Activated naive CD8-positive, alpha-beta T cell treated with anti-CD3 and anti-CD28 coated beads, Interleukin-2, amount 50 U/mL, for 24 hours (primary cell): ENCODE measurements around the gene DOC2A.

Experiments
- ATAC-seq: fragments of 150-1000 bp; cut with Tn5 transposase; one replicate; pipeline ENCODE4 v1.10.0; 2021
- DNase-seq: peaks from one replicate; pipeline ENCODE4 v3.0.0; 2021
- H3K27ac Mint-ChIP-seq: one replicate; pipeline ENCODE4 v1.8.0; 2021; ENCODE audit warnings: mild to moderate bottlenecking, mixed read lengths
- H3K27me3 Mint-ChIP-seq: one replicate; pipeline ENCODE4 v1.8.0; 2021; ENCODE audit warnings: mixed read lengths
- H3K36me3 Mint-ChIP-seq: one replicate; pipeline ENCODE4 v1.8.0; 2021; ENCODE audit warnings: low read depth, mixed read lengths
- H3K4me1 Mint-ChIP-seq: one replicate; pipeline ENCODE4 v1.8.0; 2021; ENCODE audit warnings: mixed read lengths
- H3K4me3 Mint-ChIP-seq: one replicate; pipeline ENCODE4 v1.8.0; 2021; ENCODE audit warnings: mild to moderate bottlenecking, moderate library complexity, mixed read lengths
- H3K9me3 Mint-ChIP-seq: one replicate; pipeline ENCODE4 v1.8.0; 2021; ENCODE audit warnings: mixed read lengths

DOC2A gene

GRCh38 chr16:30003670-30004423 lies 7.0 kb downstream of the DOC2A start:
- H3K27ac Mint-ChIP-seq: no peak overlapping the region
- DNase-seq (no peak), ATAC-seq (no peak)
- H3K36me3 Mint-ChIP-seq: peaks cover 2% of the 10 kb centered on the region
- H3K4me3 Mint-ChIP-seq: no peak overlapping the region
- H3K4me1 Mint-ChIP-seq: no peaks in the 10 kb centered on the region
- H3K9me3 Mint-ChIP-seq: no peaks in the 10 kb centered on the region
- no peaks in the 10 kb centered on the region for H3K27me3 Mint-ChIP-seq

- H3K27me3 Mint-ChIP-seq: no peaks in the 10 kb centered on the region
- H3K4me1 Mint-ChIP-seq: peaks cover 5% of the 10 kb centered on the region
- no peak overlapping the region for H3K4me3 Mint-ChIP-seq
- ATAC-seq: no peak
- peaks cover 9% of the 10 kb centered on the region for H3K36me3 Mint-ChIP-seq
- H3K9me3 Mint-ChIP-seq: no peaks in the 10 kb centered on the region
- DNase-seq: no peak
- H3K27ac Mint-ChIP-seq: no peak overlapping the region
Observed at GRCh38 chr16:30002614-30003346, 8.0 kb downstream of the DOC2A start.

GRCh38 chr16:30000735-30001631 lies 9.8 kb downstream of the DOC2A start:
- Mint-ChIP-seq H3K4me3 (no peak overlapping the region), H3K27me3 (no peaks in the 10 kb centered on the region), H3K36me3 (peaks cover 19% of the 10 kb centered on the region), H3K27ac (no peak overlapping the region), H3K9me3 (no peaks in the 10 kb centered on the region), H3K4me1 (peaks cover 12% of the 10 kb centered on the region)
- DNase-seq (no peak), ATAC-seq (no peak)

GRCh38 chr16:29999605-30000004 lies 11.2 kb downstream of the DOC2A start:
- no peak overlapping the region for H3K4me3 Mint-ChIP-seq
- peaks cover 25% of the 10 kb centered on the region for H3K4me1 Mint-ChIP-seq
- H3K36me3 Mint-ChIP-seq: peaks cover 22% of the 10 kb centered on the region
- H3K27ac Mint-ChIP-seq: no peak overlapping the region
- DNase-seq (no peak), ATAC-seq (no peak)
- H3K27me3 Mint-ChIP-seq: no peaks in the 10 kb centered on the region
- no peaks in the 10 kb centered on the region for H3K9me3 Mint-ChIP-seq

GRCh38 chr16:29996766-29997250 lies 14.0 kb downstream of the DOC2A start:
- peak overlapping the region; percentile 97 for H3K4me3 Mint-ChIP-seq
- peaks cover 25% of the 10 kb centered on the region for H3K36me3 Mint-ChIP-seq

GRCh38 chr16:29995911-29996765 lies 14.7 kb downstream of the DOC2A start, which contains the start of gene INO80E:
TSS of gene INO80E (plus strand) at chr16:29996241. CDS start at chr16:29996311, 70 bp downstream.
- Mint-ChIP-seq H3K4me3 (peak within 1 kb of the TSS; percentile 97), H3K9me3 (no peaks in the 10 kb centered on the region), H3K36me3 (peaks cover 25% of the 10 kb centered on the region), H3K4me1 (peaks cover 33% of the 10 kb centered on the region), H3K27ac (peak within 1 kb of the TSS; percentile 99), H3K27me3 (no peaks in the 10 kb centered on the region)
- ATAC-seq (peak; percentile 97), DNase-seq (peak; percentile 99)

More at GRCh38 chr16:29996766-29997250, 14.0 kb downstream of the DOC2A start:
- DNase-seq (no peak), ATAC-seq (no peak)
- Mint-ChIP-seq H3K27ac (peak overlapping the region; percentile 99), H3K27me3 (no peaks in the 10 kb centered on the region), H3K9me3 (no peaks in the 10 kb centered on the region), H3K4me1 (peaks cover 33% of the 10 kb centered on the region)

GRCh38 chr16:29995324-29995910 lies 15.4 kb downstream of the DOC2A start, which contains the start of gene HIRIP3:
TSS of gene HIRIP3 (minus strand) at chr16:29995617. CDS start at chr16:29995605, 12 bp downstream.
- Mint-ChIP-seq H3K4me3 (peak within 1 kb of the TSS; percentile 97), H3K27me3 (no peaks in the 10 kb centered on the region), H3K4me1 (peaks cover 33% of the 10 kb centered on the region), H3K36me3 (peaks cover 28% of the 10 kb centered on the region), H3K9me3 (no peaks in the 10 kb centered on the region), H3K27ac (peak within 1 kb of the TSS; percentile 99)
- ATAC-seq: peak; percentile 44
- peak; percentile 92 for DNase-seq

- ATAC-seq: peak; percentile 41
- DNase-seq: peak; percentile 79
- Mint-ChIP-seq H3K36me3 (peaks cover 30% of the 10 kb centered on the region), H3K27me3 (no peaks in the 10 kb centered on the region), H3K4me3 (peak overlapping the region; percentile 97), H3K4me1 (peaks cover 33% of the 10 kb centered on the region), H3K27ac (peak overlapping the region; percentile 99), H3K9me3 (no peaks in the 10 kb centered on the region)
Observed at GRCh38 chr16:29994600-29995323, 16.1 kb downstream of the DOC2A start.

- DNase-seq (no peak), ATAC-seq (no peak)
- Mint-ChIP-seq H3K4me1 (peaks cover 33% of the 10 kb centered on the region), H3K27me3 (no peaks in the 10 kb centered on the region), H3K9me3 (no peaks in the 10 kb centered on the region), H3K4me3 (peak overlapping the region; percentile 97), H3K27ac (peak overlapping the region; percentile 99), H3K36me3 (peaks cover 35% of the 10 kb centered on the region)
Observed at GRCh38 chr16:29993903-29994599, 16.8 kb downstream of the DOC2A start.

GRCh38 chr16:29993191-29993902 lies 17.5 kb downstream of the DOC2A start:
- Mint-ChIP-seq H3K27ac (no peak overlapping the region), H3K9me3 (no peaks in the 10 kb centered on the region), H3K4me1 (peaks cover 31% of the 10 kb centered on the region), H3K4me3 (peak overlapping the region; percentile 97), H3K27me3 (no peaks in the 10 kb centered on the region), H3K36me3 (peaks cover 35% of the 10 kb centered on the region)
- DNase-seq (no peak), ATAC-seq (no peak)

GRCh38 chr16:29992344-29992967 lies 18.4 kb downstream of the DOC2A start:
- Mint-ChIP-seq H3K4me3 (no peak overlapping the region), H3K27me3 (no peaks in the 10 kb centered on the region), H3K27ac (no peak overlapping the region), H3K4me1 (peaks cover 26% of the 10 kb centered on the region), H3K36me3 (peaks cover 30% of the 10 kb centered on the region), H3K9me3 (no peaks in the 10 kb centered on the region)
- DNase-seq: no peak
- ATAC-seq: no peak
